Measurements from ENCODE around the gene SH2B3.

DNA sequence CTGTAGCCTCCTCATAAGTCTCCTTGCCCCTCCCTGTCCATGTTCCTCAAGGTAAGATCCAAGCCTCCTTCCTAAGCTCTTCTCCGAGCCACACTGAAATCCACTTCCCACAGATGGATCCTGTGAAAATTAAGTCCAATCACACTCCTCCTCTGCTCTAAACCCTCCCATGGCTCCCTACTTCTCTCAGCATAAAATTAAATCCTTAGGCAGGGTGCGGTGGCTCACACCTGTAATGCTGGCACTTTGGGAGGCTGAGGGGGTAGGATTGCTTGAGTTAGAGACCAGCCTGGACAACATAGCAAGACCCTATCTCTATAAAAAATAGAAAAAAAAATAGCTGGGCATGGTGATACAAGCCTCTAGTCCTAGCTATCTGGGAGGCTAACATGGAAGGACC, 39.1 kb upstream of the SH2B3 start:
- TF ChIP-seq TARDBP (IDR thresholded peaks at IDR 0.05) (no peak), BHLHE40 (IDR thresholded peaks at IDR 0.05; ENCODE audit: borderline replicate concordance) (no peak), FOXK2 (IDR thresholded peaks at IDR 0.05) (no peak), SP1 (IDR thresholded peaks at IDR 0.05) (no peak), ZNF384 (IDR thresholded peaks at IDR 0.05) (no peak), ELF4 (IDR thresholded peaks at IDR 0.05) (no peak)

Measured in HEK293T (cell line).